CD4-positive, alpha-beta T cell treated with Interferon gamma for 1 hour (primary cell): ENCODE results near the gene MEIOC.
"Not testable (repeated sequence)": the region's sequence is repeated elsewhere in the genome, so short reads cannot be mapped to it uniquely, and the experiment has no call there.

Experiments
- DNase-seq: peaks from one replicate; pipeline ENCODE4 v3.0.0-alpha.2; 2020

The MEIOC gene

DNA sequence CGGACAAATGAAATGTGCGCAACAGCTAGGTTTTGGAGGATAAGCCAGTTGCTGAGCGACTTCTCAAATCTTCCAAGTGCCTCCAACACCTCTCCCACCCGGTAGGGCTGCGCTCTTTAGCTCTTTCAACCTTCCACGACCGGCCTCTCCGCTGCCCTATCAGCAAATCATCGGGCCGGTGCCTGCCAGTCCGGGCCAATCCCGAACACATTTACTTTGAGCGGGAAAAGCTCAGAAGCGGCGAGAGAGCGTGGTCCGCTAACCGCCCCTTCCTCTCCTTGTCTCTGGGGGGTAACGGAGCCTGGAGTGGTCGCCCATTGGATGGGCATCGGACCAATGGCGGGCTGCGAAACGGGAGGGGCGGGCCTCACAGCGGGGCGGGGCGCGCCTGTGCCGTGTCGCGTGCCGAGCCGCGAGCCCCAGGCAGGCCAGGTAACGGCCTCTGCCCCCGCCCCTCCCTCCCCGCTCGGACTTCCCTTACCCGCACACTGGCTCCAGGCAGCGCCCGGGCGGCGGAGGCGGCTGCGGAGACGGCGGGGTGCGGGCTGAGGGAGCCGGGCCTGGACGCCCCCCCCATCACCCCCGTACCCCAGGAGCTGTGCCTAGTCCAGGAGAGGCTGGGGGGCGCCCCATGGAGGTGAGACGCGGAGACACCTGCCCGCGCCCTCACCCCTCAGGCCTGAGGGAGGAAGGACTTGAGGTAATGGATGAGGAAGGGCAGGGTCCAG, at the start of gene MEIOC:
TSS of gene MEIOC (plus strand) at position 486 of the 728 bp plus-strand sequence. CDS start at position 632, 146 bp downstream.
- no peak for DNase-seq

DNA sequence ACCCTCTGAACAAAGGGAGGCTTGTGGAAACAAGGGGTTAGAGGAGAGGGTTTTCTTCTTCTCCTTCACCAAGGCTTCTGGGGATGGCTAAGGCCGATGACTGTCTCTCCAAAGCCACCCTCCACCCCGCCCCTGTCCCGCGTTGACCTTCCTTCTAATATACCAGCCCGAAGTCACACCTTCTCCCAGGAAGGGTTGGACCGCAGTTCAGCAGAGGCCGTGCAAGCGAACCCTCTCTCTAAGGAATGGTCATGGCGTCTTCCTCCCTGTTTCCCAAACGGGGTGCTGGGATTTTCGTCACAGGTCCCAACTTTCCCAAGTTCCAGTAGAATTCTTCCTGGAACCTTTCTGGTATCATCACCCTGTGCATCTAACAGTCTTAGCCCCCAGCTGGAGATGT, 49.6 kb upstream of the MEIOC start:
- DNase-seq, result no peak

- DNase-seq, result no peak
These were observed 48.2 kb upstream of the MEIOC start for GRCh38 chr17:44607836-44608690.

- DNase-seq, result no peak
These were observed 47.4 kb upstream of the MEIOC start for GRCh38 chr17:44608727-44609435.

DNA sequence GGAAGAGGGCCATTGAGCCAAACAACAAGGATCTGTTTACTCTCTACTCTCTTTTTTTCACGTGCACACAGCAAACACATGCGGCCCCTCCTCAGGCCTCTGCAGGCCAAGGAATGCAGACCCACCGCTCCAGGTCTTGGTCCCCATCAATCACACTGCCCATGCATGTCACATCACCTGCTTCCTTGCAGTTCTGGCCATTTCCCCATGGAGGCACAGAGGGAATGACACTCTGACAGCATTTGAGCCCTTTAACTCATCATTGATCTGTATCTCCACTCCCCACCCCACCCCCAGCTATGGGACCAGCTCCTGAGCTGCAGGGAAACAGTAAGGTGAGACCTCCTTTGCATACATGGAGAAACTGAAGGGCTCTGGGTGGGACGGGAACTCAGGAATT, 45.9 kb upstream of the MEIOC start:
- DNase-seq, result no peak

- no peak for DNase-seq
These were observed 45.4 kb upstream of the MEIOC start for GRCh38 chr17:44610871-44611270.

GRCh38 chr17:44614862-44615261, 41.4 kb upstream of the MEIOC start:
- no peak for DNase-seq

DNA sequence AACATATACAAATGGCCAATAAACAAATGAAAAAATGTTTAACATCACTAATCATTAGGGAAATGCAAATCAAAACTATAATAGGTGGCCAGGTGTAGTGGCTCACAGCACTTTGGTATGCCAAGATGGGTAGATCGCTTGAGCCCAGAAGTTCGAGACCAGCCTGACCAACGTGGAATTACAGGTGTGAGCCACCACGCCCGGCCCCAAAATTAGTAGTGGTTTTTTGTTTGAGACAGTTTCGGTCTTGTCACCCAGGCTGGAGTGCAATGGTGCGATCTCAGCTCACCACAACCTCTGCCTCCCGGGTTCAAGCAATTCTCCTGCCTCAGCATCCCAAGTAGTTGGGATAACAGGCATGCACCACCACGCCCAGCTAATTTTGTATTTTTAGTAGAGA, 37.6 kb upstream of the MEIOC start:
- not testable (repeated sequence) for DNase-seq

GRCh38 chr17:44623070-44623725, 33.1 kb upstream of the MEIOC start:
- DNase-seq, result no peak

DNA sequence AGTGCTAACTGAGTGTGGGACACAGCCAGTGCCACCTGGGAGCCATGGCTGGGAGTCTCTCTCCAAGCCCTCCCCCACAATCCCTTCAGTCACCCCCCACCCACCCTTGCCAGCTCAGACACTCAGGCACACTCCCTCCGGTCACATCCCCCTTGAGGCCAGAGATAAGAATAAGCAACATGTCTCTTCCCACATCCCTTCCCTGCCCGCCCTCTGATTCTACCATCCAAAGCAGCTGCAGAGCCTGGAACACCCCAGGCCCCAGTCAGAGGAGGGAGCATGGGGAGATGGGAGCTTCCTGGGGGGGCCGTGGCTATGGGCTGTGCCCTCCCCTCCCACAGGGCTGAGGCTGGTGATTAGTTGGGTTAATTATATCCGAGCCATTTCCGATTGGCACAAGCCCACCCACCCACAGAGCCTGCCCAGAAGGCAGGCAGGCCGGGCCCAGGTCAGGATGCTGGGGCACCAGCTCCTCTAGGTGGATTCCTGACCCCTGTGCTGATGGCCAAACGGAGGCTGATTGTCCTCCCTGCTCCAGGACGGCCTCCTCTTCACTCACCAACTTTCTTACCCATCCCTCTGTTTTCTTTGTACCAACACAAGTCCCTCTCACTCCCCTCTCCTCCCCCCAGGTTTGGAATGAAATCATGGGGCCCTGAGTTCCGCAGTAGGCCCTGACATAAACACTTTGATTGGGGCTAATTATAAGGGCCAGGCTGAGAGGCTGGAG, 28.6 kb upstream of the MEIOC start:
- no peak for DNase-seq

- DNase-seq, result peak; percentile 27
These were observed 27.8 kb upstream of the MEIOC start for GRCh38 chr17:44628243-44629188.

DNA sequence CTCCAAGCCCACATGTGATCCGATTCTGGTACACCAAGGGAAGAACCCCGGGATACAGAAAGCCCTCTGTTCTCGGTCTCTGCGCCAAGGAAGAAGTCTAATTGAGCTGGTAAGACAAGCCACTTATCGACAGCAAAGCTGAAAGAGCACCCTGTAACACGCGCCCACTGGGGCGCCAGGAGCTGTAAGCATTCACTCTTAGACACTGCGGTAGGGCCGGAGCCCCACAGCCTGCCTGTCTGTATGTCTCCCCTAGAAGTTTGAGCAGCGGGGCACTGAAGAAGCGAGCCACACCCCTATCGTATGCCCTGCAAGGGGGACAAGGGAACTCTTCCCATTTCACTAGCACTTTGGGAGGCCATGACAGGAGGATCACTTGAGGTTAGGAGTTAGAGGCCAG, 27.0 kb upstream of the MEIOC start:
- no peak for DNase-seq

GRCh38 chr17:44630703-44631102, 25.6 kb upstream of the MEIOC start:
- DNase-seq, result no peak

GRCh38 chr17:44633998-44634397, 22.3 kb upstream of the MEIOC start:
- DNase-seq, result no peak

- not testable (repeated sequence) for DNase-seq
These were observed 21.9 kb upstream of the MEIOC start for GRCh38 chr17:44634401-44634800.

DNA sequence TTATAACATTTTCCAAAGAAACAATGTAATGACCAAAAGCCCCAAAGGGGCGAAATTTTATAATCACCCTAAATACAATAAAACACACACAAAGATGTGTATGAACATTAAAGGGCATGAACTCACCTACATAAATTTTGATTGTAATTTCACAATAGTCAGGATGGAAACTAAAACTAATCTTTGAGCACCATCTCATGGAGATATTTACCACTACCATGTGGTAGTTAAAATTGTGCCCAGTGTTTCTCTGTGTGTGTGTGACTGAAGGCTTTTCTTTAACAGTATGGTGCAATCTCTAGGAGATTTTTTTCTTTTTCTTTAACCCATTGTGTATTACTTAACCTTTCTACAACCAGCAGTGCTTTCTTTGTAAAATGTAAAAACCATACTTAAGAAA, 19.7 kb upstream of the MEIOC start:
- no peak for DNase-seq

- DNase-seq, result no peak
These were observed 19.2 kb upstream of the MEIOC start for GRCh38 chr17:44637066-44637465.

GRCh38 chr17:44642834-44643233, 13.4 kb upstream of the MEIOC start:
- DNase-seq, result no peak

GRCh38 chr17:44645341-44645740, 10.9 kb upstream of the MEIOC start:
- DNase-seq, result no peak

DNA sequence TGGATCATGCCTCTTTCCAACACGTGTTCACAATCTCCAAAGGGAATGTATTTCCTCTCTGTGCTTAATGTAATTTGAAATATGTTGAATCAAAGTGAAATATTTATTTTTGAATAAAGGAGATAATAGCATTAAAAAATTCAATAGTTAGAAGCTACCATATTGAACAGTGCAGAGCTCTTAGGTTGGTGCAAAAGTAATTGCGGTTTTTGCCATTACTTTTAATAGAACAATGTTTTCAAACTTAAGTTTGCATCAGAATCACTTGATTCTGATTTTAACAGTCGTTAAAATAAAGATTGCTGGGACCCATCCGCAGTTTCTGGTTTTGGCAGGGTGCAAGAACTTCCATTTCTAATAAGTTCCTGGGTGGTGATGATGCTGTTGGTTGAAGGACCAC, 10.0 kb upstream of the MEIOC start:
- DNase-seq, result no peak

GRCh38 chr17:44647736-44648135, 8.5 kb upstream of the MEIOC start:
- no peak for DNase-seq
